GM23248 (cell line): ENCODE results near the gene CD46. TPM values are rescaled to one million over a fixed set of nuclear protein-coding genes. Genes with fewer than 3 reads are reported as not detected.

ENCODE experiments used
- DNase-seq: peaks from one replicate; pipeline ENCODE4 v3.0.0-alpha.2; 2015
- H2AFZ ChIP-seq: fragments of 200-600 bp; sonication (generic); 2 replicates; pipeline ENCODE4 v1.6.1; 2016; ENCODE audit warnings: antibody characterized with exemption
- H3F3A ChIP-seq: fragments of 200-600 bp; sonication (generic); 2 replicates; pipeline ENCODE4 v1.6.1; 2016; ENCODE audit warnings: mild to moderate bottlenecking, antibody characterized with exemption, mixed run types; ENCODE audit not compliant: insufficient read depth
- H3K27ac ChIP-seq: fragments of 200-600 bp; sonication (generic); 2 replicates; pipeline ENCODE4 v1.5.1; 2016; ENCODE audit warnings: mild to moderate bottlenecking
- H3K27me3 ChIP-seq: fragments of 200-600 bp; sonication (generic); replicated peaks from 2 replicates; pipeline ENCODE4 v1.6.1; 2016; ENCODE audit warnings: mild to moderate bottlenecking; ENCODE audit not compliant: insufficient read depth
- H3K36me3 ChIP-seq: fragments of 200-600 bp; sonication (generic); 2 replicates; pipeline ENCODE4 v1.6.1; 2016; ENCODE audit warnings: low read depth, mild to moderate bottlenecking
- H3K4me1 ChIP-seq: fragments of 200-600 bp; sonication (generic); 2 replicates; pipeline ENCODE4 v1.6.1; 2016; ENCODE audit warnings: mild to moderate bottlenecking; ENCODE audit not compliant: insufficient read depth
- H3K4me2 ChIP-seq: fragments of 200-600 bp; sonication (generic); one replicate; pipeline ENCODE4 v1.6.1; 2016; ENCODE audit warnings: mild to moderate bottlenecking; ENCODE audit not compliant: unreplicated experiment
- H3K4me3 ChIP-seq: fragments of 200-600 bp; sonication (generic); 2 replicates; pipeline ENCODE4 v1.5.1; 2016; ENCODE audit warnings: mild to moderate bottlenecking
- H3K79me2 ChIP-seq: fragments of 200-600 bp; sonication (generic); 2 replicates; pipeline ENCODE4 v1.6.1; 2016; ENCODE audit warnings: mild to moderate bottlenecking; ENCODE audit not compliant: insufficient read depth
- H3K9ac ChIP-seq: fragments of 200-600 bp; sonication (generic); 2 replicates; pipeline ENCODE4 v1.6.1; 2016; ENCODE audit warnings: mild to moderate bottlenecking
- H3K9me2 ChIP-seq: fragments of 200-600 bp; sonication (generic); 2 replicates; pipeline ENCODE4 v1.6.1; 2016; ENCODE audit warnings: mixed run types, mild to moderate bottlenecking, moderate library complexity; ENCODE audit not compliant: insufficient read depth
- H3K9me3 ChIP-seq: fragments of 200-600 bp; sonication (generic); one replicate; pipeline ENCODE4 v1.6.1; 2017; ENCODE audit warnings: low read depth
- H4K20me1 ChIP-seq: fragments of 200-600 bp; sonication (generic); 2 replicates; pipeline ENCODE4 v1.6.0; 2016; ENCODE audit not compliant: insufficient read depth
- EZH2 ChIP-seq: fragments of 200-600 bp; sonication (generic); IDR thresholded peaks from 2 replicates; pipeline ENCODE4 v1.6.1; 2018; ENCODE audit warnings: antibody characterized with exemption, mild to moderate bottlenecking; ENCODE audit not compliant: insufficient read depth, poor library complexity, severe bottlenecking
- EZH2phosphoT487 ChIP-seq: fragments of 200-600 bp; sonication (generic); IDR thresholded peaks from 2 replicates; pipeline ENCODE4 v1.6.1; 2018; ENCODE audit warnings: antibody characterized with exemption, moderate library complexity, mild to moderate bottlenecking, low read depth; ENCODE audit not compliant: insufficient read depth
- WGBS, 2 experiments: methylation state at CpG; one replicate each; pipeline ENCODE4 v1.1.6; 2015 to 2017; ENCODE audit warnings: low lambda C conversion rate in 2 of 2, low coverage in 1 of 2; ENCODE audit errors: missing lambda C conversion rate in 2 of 2; 5-methylcytosine and 5-hydroxymethylcytosine counted together
- in situ Hi-C: fragments of 300-500 bp; cut with MboI; formaldehyde crosslinking; loops from 2 replicates; pipeline ENCODE4 v1.15.0; 2020
- polyA plus RNA-seq: library from polyadenylated mRNA; unstranded; fragments of >200 nt; fragmentation: Nextera tagmentation; extraction: Ambion mirVana; gene quantifications from 2 replicates; pipeline ENCODE4 v1.2.1, GENCODE V29; 2016
- total RNA-seq: library from RNA; depleted of rRNA; stranded (reverse); fragments of >200 nt; shearing (Covaris generic); gene quantifications from 2 replicates; pipeline ENCODE4 v1.2.3, GENCODE V29; 2014

The CD46 gene
- total and polyA plus RNA-seq, 2 experiments from 2014 or later, result 49.2 to 117 TPM

- Histone ChIP-seq H3K4me3 (no peak overlapping the region), H4K20me1 (no peaks in the 10 kb centered on the region), H3K4me1 (peaks cover 9% of the 10 kb centered on the region), H3K27ac (peak overlapping the region; percentile 85), H3F3A (peaks cover 14% of the 10 kb centered on the region; the same call in 1 of the 2 replicates), H2AFZ (peak overlapping the region; percentile 76), H3K4me2 (no peak overlapping the region), H3K9me3 (no peaks in the 10 kb centered on the region), H3K79me2 (peaks cover 8% of the 10 kb centered on the region; the same call in 1 of the 2 replicates), H3K9ac (peak overlapping the region; percentile 81), H3K9me2 (no peaks in the 10 kb centered on the region), H3K27me3 (no peaks in the 10 kb centered on the region), H3K36me3 (no peaks in the 10 kb centered on the region)
- peak; percentile 63 for DNase-seq
- 55 to 60% methylated on average over 6 of the region's 6 CpGs for WGBS, 2 experiments
- TF ChIP-seq EZH2, result no peak
- TF ChIP-seq EZH2phosphoT487, result no peak
- in situ Hi-C loops, result loop anchor here (5.0 kb wide), 1 partner anchor 42 kb away; no protein-coding TSS in a partner anchor
These were observed 73.0 kb downstream of the CD46 start for GRCh38 chr1:207824691-207825408.

DNA sequence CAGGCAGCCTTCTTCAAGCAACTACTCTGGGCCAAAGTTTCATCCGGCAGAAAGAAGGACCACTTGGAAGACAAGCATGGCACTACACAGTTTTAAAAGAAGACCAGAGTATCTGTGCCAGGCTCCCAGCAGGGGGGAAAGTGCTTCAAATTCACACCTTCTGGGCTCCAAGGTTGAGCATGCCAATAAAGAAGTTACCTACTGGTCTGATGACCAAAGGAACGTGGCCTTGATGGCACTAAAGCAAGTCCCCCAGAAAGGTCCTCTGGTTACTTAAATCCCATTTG, 73.5 kb downstream of the CD46 start:
- no peaks in the 10 kb centered on the region for H3K36me3 ChIP-seq
- no peaks in the 10 kb centered on the region for H3K9me2 ChIP-seq
- H3K4me1 ChIP-seq, result peaks cover 9% of the 10 kb centered on the region
- H3K27ac ChIP-seq, result no peak overlapping the region
- H3K9me3 ChIP-seq, result no peaks in the 10 kb centered on the region
- peaks cover 14% of the 10 kb centered on the region; the same call in 1 of the 2 replicates for H3F3A ChIP-seq
- H3K4me2 ChIP-seq, result no peak overlapping the region
- no peak overlapping the region for H3K9ac ChIP-seq
- in situ Hi-C loops, result loop anchor here (5.0 kb wide), 1 partner anchor 42 kb away; no protein-coding TSS in a partner anchor
- no peaks in the 10 kb centered on the region for H4K20me1 ChIP-seq
- no peak overlapping the region for H3K4me3 ChIP-seq
- no peak for DNase-seq
- no peaks in the 10 kb centered on the region for H3K27me3 ChIP-seq
- H3K79me2 ChIP-seq, result peaks cover 8% of the 10 kb centered on the region; the same call in 1 of the 2 replicates
- 66 to 71% methylated on average over 2 of the region's 2 CpGs for WGBS, 2 experiments
- TF ChIP-seq EZH2phosphoT487 (no peak), EZH2 (no peak)
- H2AFZ ChIP-seq, result no peak overlapping the region

DNA sequence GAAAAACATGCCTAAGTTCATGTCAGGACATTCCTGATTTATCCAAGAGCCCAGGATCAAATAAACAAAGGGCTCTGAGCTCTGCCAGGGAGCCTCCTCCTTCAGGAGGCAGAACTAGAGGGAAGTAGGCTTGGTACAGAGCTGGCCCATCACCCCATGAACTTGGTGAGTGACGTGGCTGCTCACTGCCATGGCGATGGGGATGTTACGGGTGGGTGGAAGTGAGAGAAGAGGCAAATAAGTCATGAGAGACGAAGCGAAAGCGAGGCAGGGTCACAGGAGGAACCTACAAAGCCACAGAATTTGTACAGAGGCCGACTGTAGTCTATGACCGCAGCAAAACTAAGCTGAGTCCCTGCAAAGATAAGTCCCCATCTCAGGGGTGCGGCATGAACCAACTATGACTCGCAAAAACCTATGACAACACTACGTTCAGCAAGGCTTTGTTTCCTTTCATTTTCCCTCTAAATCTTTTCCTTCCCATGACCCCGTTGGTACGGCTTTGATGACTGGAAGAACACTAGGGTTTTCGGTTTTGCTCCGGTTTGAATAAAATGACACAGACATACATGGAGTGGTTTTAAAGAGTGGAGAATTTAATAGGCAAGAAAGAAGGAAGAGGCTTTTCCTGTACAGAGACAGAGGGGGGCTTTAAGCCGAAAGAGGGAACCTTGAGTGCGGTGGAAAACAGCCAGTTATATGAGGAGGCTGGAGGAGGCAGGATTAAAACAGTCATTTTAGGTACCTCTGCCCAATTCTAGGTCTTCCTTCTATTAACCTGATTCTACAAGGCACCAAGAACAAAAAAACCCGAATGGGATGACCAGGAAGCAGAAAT, 74.1 kb downstream of the CD46 start:
- WGBS, 2 experiments, result 87 to 90% methylated on average over 18 of the region's 18 CpGs
- H3K4me1 ChIP-seq, result peaks cover 9% of the 10 kb centered on the region
- no peak for DNase-seq
- H3K9ac ChIP-seq, result no peak overlapping the region
- in situ Hi-C loops, result loop anchor here (5.0 kb wide), 1 partner anchor 41 kb away; no protein-coding TSS in a partner anchor
- H3K79me2 ChIP-seq, result peaks cover 8% of the 10 kb centered on the region; the same call in 1 of the 2 replicates
- H3K9me3 ChIP-seq, result no peaks in the 10 kb centered on the region
- no peaks in the 10 kb centered on the region for H4K20me1 ChIP-seq
- H3K27me3 ChIP-seq, result no peaks in the 10 kb centered on the region
- no peak overlapping the region for H3K4me3 ChIP-seq
- no peak overlapping the region for H3K4me2 ChIP-seq
- H2AFZ ChIP-seq, result peak overlapping the region; percentile 55; the same call in 1 of the 2 replicates
- peaks cover 14% of the 10 kb centered on the region; the same call in 1 of the 2 replicates for H3F3A ChIP-seq
- no peaks in the 10 kb centered on the region for H3K9me2 ChIP-seq
- no peaks in the 10 kb centered on the region for H3K36me3 ChIP-seq
- no peak overlapping the region for H3K27ac ChIP-seq
- TF ChIP-seq EZH2, result no peak
- TF ChIP-seq EZH2phosphoT487, result no peak
